ENCODE data around the gene HNRNPH1. TPM values are rescaled to one million over a fixed set of nuclear protein-coding genes. Genes with fewer than 3 reads are reported as not detected.

HNRNPH1 gene
- total RNA-seq, 1 experiment from 2014 or later: 587 TPM

DNA sequence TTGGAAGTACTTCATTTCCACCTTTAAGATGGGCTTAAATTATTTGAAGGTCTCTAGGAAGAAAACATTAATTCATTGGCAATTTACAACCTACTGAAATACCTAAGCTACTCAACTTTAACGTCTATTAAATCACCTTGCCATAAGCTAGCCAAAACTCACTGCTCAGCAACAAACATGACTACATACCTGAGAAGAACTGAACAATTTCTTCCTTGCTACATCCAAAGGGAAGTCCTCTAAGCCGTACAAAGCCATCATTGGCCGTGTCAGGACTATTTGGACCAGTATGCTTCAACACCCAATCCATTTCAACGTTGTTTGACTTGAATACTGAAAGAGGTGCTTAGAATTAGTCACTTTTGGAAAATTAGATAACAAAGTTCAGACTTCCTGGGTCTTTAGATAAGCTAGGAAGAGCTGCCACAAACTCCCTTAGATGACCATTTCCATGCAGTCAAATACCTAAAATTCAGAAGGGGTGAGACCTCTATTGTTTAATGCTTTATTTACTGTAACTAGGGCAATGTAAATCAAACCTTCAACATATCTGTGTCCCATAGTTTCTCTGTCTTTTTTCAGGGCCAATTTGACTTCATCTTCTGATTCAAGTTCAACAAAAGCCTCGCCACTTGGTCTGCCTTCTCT, 2.6 kb downstream of the HNRNPH1 start:
- no peaks in the 10 kb centered on the region for H3K9me3 ChIP-seq (ENCODE audit: control insufficient read depth, insufficient read depth, low read depth, low read length)
- DNase-seq (ENCODE audit: low read depth, low spot score) (no peak), ATAC-seq (no peak)
- peaks cover 51% of the 10 kb centered on the region for H3K4me1 ChIP-seq (ENCODE audit: control insufficient read depth, insufficient read depth, low read length)
- H3K36me3 ChIP-seq (ENCODE audit: control insufficient read depth, insufficient read depth, low read length): peaks cover 68% of the 10 kb centered on the region
- BruUV-seq (replicated peaks): no TSS peak
- H3K27ac ChIP-seq (ENCODE audit: low read length): peak overlapping the region; percentile 83
- H3K27me3 ChIP-seq (ENCODE audit: control insufficient read depth, insufficient read depth, low read length): no peaks in the 10 kb centered on the region
- peak overlapping the region; percentile 76 to 99 for H3K4me3 ChIP-seq (ENCODE audit: low read depth in 2 of 2, low read length in 2 of 2)
- CTCF ChIA-PET: no interaction called here
- no peak for TF ChIP-seq REST (IDR thresholded peaks at IDR 0.05; ENCODE audit: insufficient read depth in 1 of 2, low read depth in 2 of 2, low read length in 1 of 2)
- TF ChIP-seq POLR2AphosphoS5 (IDR thresholded peaks at IDR 0.05; ENCODE audit: low read depth, low read length): no peak
- no peak for TF ChIP-seq TCF7L2 (IDR thresholded peaks at IDR 0.05; ENCODE audit: low read depth, low read length)
- 0 out of 2 replicates have a peak, but pooled peaks have one; percentile 53 for TF ChIP-seq SIN3A (IDR thresholded peaks at IDR 0.05; ENCODE audit: borderline replicate concordance, insufficient read depth, low read depth, low read length)
- POLR2A ChIA-PET: interaction anchor here (0.6 kb wide), 2 partner anchors 33 to 91 kb away, joined by 3 to 5 read pairs; no protein-coding TSS in a partner anchor
- in situ Hi-C loops (cut with HindIII; ENCODE audit: low pct_unique_long_range_greater_than_20kb, low sequenced_read_pairs) (no loop called here), intact Hi-C loops (cut with micrococcal nuclease; ENCODE audit: unreplicated experiment) (no loop called here)

DNA sequence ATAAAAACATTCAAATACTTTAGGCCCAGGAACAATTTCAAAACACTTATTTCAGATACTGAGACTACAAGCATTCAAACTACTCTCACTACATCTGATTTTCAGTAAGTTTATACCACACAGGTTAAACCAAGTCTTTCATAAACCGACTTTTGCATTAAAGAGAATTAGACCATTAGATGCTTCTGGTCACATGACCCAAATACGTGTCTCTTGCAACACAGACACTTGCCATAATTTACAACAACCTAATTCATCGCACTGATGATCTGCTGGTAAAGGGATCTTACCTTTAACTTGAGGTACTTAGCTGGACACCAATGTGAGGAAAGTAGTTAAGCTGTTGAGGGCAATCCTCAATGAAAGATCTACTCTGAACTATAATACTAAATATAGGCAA, 3.2 kb downstream of the HNRNPH1 start:
- Histone ChIP-seq H3K36me3 (ENCODE audit: control insufficient read depth, insufficient read depth, low read length) (peaks cover 73% of the 10 kb centered on the region), H3K27ac (ENCODE audit: low read length) (peak overlapping the region; percentile 83), H3K27me3 (ENCODE audit: control insufficient read depth, insufficient read depth, low read length) (no peaks in the 10 kb centered on the region), H3K9me3 (ENCODE audit: control insufficient read depth, insufficient read depth, low read depth, low read length) (no peaks in the 10 kb centered on the region), H3K4me1 (ENCODE audit: control insufficient read depth, insufficient read depth, low read length) (peaks cover 56% of the 10 kb centered on the region), H3K4me3 (ENCODE audit: low read depth in 2 of 2, low read length in 2 of 2) (peak overlapping the region; percentile 76 to 99)
- DNase-seq (ENCODE audit: low read depth, low spot score) (no peak), ATAC-seq (no peak)
- POLR2A ChIA-PET: interaction anchor here (0.6 kb wide), 2 partner anchors 33 to 92 kb away, joined by 3 to 5 read pairs; no protein-coding TSS in a partner anchor
- CTCF ChIA-PET: no interaction called here
- TF ChIP-seq TCF7L2 (IDR thresholded peaks at IDR 0.05; ENCODE audit: low read depth, low read length): no peak
- TF ChIP-seq REST (IDR thresholded peaks at IDR 0.05; ENCODE audit: insufficient read depth in 1 of 2, low read depth in 2 of 2, low read length in 1 of 2): no peak
- TF ChIP-seq, protein P1, sequence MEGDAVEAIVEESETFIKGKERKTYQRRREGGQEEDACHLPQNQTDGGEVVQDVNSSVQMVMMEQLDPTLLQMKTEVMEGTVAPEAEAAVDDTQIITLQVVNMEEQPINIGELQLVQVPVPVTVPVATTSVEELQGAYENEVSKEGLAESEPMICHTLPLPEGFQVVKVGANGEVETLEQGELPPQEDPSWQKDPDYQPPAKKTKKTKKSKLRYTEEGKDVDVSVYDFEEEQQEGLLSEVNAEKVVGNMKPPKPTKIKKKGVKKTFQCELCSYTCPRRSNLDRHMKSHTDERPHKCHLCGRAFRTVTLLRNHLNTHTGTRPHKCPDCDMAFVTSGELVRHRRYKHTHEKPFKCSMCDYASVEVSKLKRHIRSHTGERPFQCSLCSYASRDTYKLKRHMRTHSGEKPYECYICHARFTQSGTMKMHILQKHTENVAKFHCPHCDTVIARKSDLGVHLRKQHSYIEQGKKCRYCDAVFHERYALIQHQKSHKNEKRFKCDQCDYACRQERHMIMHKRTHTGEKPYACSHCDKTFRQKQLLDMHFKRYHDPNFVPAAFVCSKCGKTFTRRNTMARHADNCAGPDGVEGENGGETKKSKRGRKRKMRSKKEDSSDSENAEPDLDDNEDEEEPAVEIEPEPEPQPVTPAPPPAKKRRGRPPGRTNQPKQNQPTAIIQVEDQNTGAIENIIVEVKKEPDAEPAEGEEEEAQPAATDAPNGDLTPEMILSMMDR (IDR thresholded peaks at IDR 0.05): no peak
- no peak for TF ChIP-seq SIN3A (IDR thresholded peaks at IDR 0.05; ENCODE audit: borderline replicate concordance, insufficient read depth, low read depth, low read length)
- no peak for TF ChIP-seq POLR2AphosphoS5 (IDR thresholded peaks at IDR 0.05; ENCODE audit: low read depth, low read length)
- in situ Hi-C loops (cut with HindIII; ENCODE audit: low pct_unique_long_range_greater_than_20kb, low sequenced_read_pairs): no loop called here
- BruUV-seq (replicated peaks): no TSS peak
- intact Hi-C loops (cut with micrococcal nuclease; ENCODE audit: unreplicated experiment): no loop called here
